ENCODE measurements around the gene GNAT2. TPM values are rescaled to one million over a fixed set of nuclear protein-coding genes. Genes with fewer than 3 reads are reported as not detected.

The GNAT2 gene
- total RNA-seq, 1 donor from 2014 or later, result not detected

GRCh38 chr1:109631513-109632505 lies 12.4 kb upstream of the GNAT2 start:
- no peak for TF ChIP-seq CTCF (conservative IDR thresholded peaks at IDR 0.05; ENCODE audit: low read depth, low read length)
- DNase-seq (ENCODE audit: low read depth), result no peak
- H3K4me3 ChIP-seq (ENCODE audit: low read depth, low read length), result no peak overlapping the region

GRCh38 chr1:109630898-109631512 lies 11.6 kb upstream of the GNAT2 start:
- TF ChIP-seq CTCF (conservative IDR thresholded peaks at IDR 0.05; ENCODE audit: low read depth, low read length), result no peak
- no peak for DNase-seq (ENCODE audit: low read depth)
- no peak overlapping the region for H3K4me3 ChIP-seq (ENCODE audit: low read depth, low read length)

- no peak overlapping the region for H3K4me3 ChIP-seq (ENCODE audit: low read depth, low read length)
- no peak for DNase-seq (ENCODE audit: low read depth)
- peak; percentile 10 for TF ChIP-seq CTCF (conservative IDR thresholded peaks at IDR 0.05; ENCODE audit: low read depth, low read length)
These were observed 10.9 kb upstream of the GNAT2 start for GRCh38 chr1:109630081-109630897.

- TF ChIP-seq CTCF (conservative IDR thresholded peaks at IDR 0.05; ENCODE audit: low read depth, low read length), result no peak
- no peak for DNase-seq (ENCODE audit: low read depth)
These were observed 10.1 kb upstream of the GNAT2 start for GRCh38 chr1:109629372-109630030.

GRCh38 chr1:109628540-109629321 lies 9.3 kb upstream of the GNAT2 start:
- TF ChIP-seq CTCF (conservative IDR thresholded peaks at IDR 0.05; ENCODE audit: low read depth, low read length), result no peak
- no peak overlapping the region for H3K4me3 ChIP-seq (ENCODE audit: low read depth, low read length)
- DNase-seq (ENCODE audit: low read depth), result peak; percentile 80

More at GRCh38 chr1:109629372-109630030, 10.1 kb upstream of the GNAT2 start:
- no peak overlapping the region for H3K4me3 ChIP-seq (ENCODE audit: low read depth, low read length)

Data from epithelial cell of proximal tubule (primary cell).